Lower leg skin (tissue), 3 donors: ENCODE measurements around the gene GLG1.

Experiments
- POLR2A ChIP-seq, 2 donors: fragments of 450-650 bp; IDR thresholded peaks; one replicate each; pipeline ENCODE4 v1.6.1; 2016 to 2017; ENCODE audit warnings: antibody characterized with exemption in 2 of 2, mild to moderate bottlenecking in 1 of 2, moderate library complexity in 1 of 2
- TF ChIP-seq, protein P1 (sequence below), 3 donors: fragments of 450-650 bp; IDR thresholded peaks; one replicate each; pipeline ENCODE4 v1.5.1; 2016; ENCODE audit warnings: antibody characterized with exemption in 3 of 3, mild to moderate bottlenecking in 3 of 3, moderate library complexity in 2 of 3

DNA sequence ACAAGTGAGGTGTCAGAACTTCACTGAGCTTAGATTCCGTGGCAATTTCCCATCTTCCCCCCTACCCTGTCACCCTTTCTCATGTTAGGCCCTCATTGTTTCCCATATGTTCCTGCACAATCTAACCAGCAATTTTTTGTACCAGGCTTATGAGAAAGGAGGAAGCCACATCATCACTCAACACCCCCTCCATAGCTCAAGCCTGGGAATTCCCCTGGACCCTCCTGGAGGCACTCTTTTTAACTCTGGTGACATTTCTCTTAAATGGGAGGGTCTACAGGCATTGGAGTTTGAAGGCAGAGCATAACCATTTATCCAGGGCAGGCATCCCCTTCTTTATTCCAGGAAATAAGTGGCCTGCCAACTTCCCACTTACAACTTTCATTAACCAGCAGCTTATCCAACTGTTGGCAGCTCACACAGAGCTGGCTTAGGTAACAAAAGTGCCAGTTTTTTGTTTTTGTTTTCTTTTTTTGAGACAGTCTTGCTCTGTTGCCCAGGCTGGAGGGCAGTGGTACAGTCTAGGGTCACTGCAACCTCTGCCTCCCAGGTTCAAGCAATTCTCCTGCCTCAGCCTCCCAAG, 10.4 kb upstream of the GLG1 start:
- TF ChIP-seq, protein P1, sequence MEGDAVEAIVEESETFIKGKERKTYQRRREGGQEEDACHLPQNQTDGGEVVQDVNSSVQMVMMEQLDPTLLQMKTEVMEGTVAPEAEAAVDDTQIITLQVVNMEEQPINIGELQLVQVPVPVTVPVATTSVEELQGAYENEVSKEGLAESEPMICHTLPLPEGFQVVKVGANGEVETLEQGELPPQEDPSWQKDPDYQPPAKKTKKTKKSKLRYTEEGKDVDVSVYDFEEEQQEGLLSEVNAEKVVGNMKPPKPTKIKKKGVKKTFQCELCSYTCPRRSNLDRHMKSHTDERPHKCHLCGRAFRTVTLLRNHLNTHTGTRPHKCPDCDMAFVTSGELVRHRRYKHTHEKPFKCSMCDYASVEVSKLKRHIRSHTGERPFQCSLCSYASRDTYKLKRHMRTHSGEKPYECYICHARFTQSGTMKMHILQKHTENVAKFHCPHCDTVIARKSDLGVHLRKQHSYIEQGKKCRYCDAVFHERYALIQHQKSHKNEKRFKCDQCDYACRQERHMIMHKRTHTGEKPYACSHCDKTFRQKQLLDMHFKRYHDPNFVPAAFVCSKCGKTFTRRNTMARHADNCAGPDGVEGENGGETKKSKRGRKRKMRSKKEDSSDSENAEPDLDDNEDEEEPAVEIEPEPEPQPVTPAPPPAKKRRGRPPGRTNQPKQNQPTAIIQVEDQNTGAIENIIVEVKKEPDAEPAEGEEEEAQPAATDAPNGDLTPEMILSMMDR (IDR thresholded peaks at IDR 0.05) = no peak
- TF ChIP-seq POLR2A (IDR thresholded peaks at IDR 0.05) = no peak
